Fibroblast of the aortic adventitia (primary cell): Measurements from ENCODE around the gene SCARF2. TPM values are rescaled to one million over a fixed set of nuclear protein-coding genes. Genes with fewer than 3 reads are reported as not detected.

Source experiments
- DNase-seq: peaks from one replicate; pipeline ENCODE4 v3.0.0-alpha.2; 2010; ENCODE audit warnings: low read depth
- H3K4me3 ChIP-seq: 2 replicates; pipeline ENCODE4 v1.5.1; 2011; ENCODE audit warnings: low read depth, mild to moderate bottlenecking, control low read depth, low read length, moderate library complexity
- total RNA-seq: library from RNA; depleted of rRNA; stranded (reverse); fragments of >200 nt; gene quantifications from 2 replicates; pipeline ENCODE4 v1.2.3, GENCODE V29; 2012; ENCODE audit warnings: low replicate concordance
- TF ChIP-seq, protein P1 (sequence below): IDR thresholded peaks from 2 replicates; pipeline ENCODE4 v1.5.1; 2011; ENCODE audit warnings: mild to moderate bottlenecking, low read length, control low read depth, inconsistent platforms; ENCODE audit not compliant: insufficient read depth

The SCARF2 gene
- total RNA-seq, 1 donor: 11.8 TPM

DNA sequence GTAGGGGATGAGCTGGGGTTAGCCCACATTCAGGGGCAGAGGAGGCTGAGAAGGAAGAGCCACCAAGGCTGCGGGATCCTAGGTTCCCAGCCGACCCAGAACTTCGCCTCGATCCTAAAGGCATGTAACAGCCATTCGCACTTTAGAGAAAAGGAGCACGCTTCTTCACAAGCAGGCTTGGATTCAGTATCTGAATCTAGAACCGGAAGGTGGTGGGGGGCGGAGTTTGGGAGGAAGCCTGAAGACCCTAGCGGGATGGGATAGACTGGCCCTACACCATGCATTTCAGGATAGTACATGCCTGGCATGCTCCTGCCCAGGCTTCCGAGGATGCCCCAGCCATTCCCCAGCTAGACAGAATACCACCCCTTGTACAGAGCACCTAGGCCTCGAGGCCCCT lies 4.4 kb downstream of the SCARF2 start:
- DNase-seq: no peak
- H3K4me3 ChIP-seq: no peak overlapping the region
- TF ChIP-seq, protein P1, sequence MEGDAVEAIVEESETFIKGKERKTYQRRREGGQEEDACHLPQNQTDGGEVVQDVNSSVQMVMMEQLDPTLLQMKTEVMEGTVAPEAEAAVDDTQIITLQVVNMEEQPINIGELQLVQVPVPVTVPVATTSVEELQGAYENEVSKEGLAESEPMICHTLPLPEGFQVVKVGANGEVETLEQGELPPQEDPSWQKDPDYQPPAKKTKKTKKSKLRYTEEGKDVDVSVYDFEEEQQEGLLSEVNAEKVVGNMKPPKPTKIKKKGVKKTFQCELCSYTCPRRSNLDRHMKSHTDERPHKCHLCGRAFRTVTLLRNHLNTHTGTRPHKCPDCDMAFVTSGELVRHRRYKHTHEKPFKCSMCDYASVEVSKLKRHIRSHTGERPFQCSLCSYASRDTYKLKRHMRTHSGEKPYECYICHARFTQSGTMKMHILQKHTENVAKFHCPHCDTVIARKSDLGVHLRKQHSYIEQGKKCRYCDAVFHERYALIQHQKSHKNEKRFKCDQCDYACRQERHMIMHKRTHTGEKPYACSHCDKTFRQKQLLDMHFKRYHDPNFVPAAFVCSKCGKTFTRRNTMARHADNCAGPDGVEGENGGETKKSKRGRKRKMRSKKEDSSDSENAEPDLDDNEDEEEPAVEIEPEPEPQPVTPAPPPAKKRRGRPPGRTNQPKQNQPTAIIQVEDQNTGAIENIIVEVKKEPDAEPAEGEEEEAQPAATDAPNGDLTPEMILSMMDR: no peak

DNA sequence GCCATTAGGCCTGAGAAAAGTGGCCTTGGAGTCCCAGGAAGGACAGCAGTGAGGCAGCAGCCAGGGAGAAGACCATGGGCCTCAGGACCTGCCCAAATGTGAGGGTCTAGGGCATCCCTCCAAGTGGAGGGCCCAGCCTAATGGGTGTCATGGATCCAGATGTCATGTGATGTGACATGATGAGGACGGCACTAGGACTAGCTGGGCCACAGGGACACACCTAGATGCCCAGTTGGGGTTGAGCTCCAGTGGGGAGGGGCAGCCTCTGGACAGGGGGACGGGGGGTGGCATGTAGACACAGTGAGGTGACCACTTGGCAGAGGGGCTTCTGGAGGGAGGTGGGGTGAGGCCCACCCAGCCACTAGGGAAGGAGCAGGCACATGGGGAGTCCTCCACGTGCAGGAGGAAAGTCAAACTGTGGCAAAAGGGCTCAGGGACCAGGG lies 5.4 kb downstream of the SCARF2 start:
- TF ChIP-seq, protein P1: no peak
- no peak for DNase-seq
- no peak overlapping the region for H3K4me3 ChIP-seq

DNA sequence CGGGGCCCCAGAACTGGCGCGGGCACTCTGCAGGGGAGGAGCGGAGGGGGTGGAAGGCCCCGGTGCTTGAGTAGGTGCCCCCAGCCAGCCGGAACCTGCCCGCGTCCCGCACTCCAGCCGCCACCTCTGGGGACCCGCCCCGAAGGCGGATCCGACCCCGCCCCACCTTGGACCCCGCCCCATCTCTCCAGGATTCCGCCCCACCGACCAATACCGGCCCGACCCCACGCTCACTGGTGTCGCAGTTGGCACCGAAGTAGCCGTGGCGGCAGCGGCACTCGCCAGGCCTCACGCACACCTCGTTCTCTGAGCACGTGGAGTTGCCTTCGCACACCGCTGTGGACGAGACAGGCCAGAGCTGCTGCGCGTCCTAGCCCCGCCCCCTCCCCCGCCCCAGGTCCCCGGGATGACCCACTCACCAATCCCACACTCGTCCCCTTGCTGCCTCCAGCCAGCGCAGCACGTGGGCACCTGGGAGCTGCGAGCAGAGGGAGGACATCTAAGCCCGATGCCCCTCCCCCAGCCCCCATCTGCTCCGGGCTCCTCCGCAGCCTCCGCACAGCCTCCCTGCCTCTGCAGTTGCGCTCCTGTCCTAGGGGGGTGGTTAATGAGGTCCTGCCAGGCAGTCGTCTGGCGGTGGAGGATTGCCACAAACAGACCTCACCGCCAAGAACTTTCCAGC lies 6.0 kb downstream of the SCARF2 start:
- DNase-seq: no peak
- H3K4me3 ChIP-seq: no peak overlapping the region
- TF ChIP-seq, protein P1: no peak

DNA sequence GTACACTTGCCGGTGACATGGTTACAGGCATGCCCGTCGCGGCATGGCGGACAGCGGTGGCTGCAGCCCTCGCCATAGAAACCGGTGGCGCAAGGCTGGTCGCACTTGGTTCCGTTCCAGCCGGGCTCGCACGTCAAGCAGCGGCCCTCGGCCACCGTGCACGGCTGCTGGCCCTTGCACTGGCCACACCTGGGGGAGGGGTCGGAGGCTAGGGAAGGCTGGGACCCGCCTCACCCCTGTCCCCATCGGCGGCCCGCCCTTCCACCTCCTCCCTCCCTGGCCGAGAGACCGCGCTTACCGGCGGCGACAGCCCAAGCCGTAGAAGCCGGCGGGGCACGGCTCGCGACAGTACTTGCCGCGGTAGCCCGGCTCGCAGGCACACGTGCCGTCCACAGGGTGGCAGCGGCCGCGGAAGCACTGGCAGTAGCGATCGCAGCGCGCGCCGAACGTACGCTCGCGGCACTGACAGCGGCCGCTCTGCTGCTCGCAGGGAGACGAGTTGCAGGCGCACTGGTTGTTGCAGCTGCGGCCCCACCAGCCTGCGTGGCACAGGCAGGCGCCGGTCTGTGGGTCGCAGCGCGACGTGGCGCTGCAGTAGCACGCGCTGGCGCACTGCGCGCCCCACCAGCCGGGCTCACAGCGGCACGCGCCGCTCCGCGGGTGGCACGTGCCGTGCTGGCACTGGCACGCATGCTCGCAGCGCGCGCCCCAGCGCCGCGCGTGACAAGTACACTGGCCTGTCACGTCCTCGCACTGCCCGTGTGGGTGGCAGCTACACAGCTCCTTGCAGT lies 6.7 kb downstream of the SCARF2 start:
- TF ChIP-seq, protein P1: no peak
- H3K4me3 ChIP-seq: no peak overlapping the region
- no peak for DNase-seq

GRCh38 chr22:20430101-20430719 lies 7.4 kb downstream of the SCARF2 start:
- TF ChIP-seq, protein P1: no peak
- H3K4me3 ChIP-seq: no peak overlapping the region
- no peak for DNase-seq

GRCh38 chr22:20429254-20430100 lies 8.1 kb downstream of the SCARF2 start:
- TF ChIP-seq, protein P1: no peak
- no peak overlapping the region for H3K4me3 ChIP-seq
- no peak for DNase-seq
